SH-SY5Y (cell line): Measurements from ENCODE around the gene CGN.

Experiments used
- GATA2 ChIP-seq: IDR thresholded peaks from 2 replicates; pipeline ENCODE4 v1.6.1; 2011; ENCODE audit warnings: mild to moderate bottlenecking, low read depth, low read length
- GATA3 ChIP-seq: IDR thresholded peaks from 2 replicates; pipeline ENCODE4 v1.6.1; 2011; ENCODE audit warnings: low read depth, mild to moderate bottlenecking, low read length, moderate library complexity

DNA sequence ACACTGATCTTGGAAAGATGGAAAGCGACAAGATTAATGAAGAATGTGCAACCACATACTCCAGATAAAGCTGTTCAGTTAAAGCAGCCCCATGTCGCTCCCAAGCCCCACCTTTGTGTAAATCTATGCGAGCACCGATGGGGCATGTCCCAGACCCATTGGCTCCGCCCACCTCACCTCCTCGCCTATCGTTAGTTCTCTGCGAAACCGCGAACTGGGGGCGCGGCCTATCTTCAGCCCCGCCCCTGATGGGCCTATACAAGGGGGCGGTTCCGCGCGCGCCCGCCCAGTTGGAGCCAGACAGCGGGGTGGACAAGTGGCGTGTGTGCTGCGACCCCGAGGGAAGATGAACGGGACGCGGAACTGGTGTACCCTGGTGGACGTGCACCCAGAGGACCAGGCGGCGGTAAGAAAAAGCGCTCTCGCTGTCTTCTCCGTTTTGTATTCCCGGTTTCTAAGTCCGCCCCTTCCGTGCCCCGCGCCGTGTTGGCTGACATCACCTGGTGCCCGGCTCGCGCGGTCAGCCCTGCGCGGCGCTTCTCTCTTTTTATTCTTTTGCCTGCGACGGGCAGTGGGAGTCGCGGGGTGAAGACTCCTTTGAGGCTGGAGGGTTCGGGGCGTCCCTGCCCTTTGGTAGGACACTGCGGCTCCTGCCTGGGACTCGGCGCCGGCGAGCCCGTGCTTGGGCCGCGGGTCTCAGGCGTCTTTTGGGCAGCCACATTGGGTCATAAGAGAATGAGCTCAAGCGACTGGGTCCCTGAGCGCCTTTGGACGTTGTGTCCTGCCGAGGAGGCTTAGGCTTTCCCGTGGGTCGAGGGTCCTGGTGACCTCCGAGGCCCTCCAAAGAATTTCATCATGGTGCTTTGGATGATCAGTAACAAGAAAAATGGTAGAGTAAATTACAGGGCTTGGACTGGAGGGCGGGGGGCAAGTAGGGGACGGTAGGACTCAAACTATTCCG, 29.1 kb downstream of the CGN start, which contains the start of gene TUFT1:
- TF ChIP-seq GATA2: no peak
- TF ChIP-seq GATA3: no peak
